ENCODE measurements around the gene NFIX.

The NFIX gene

DNA sequence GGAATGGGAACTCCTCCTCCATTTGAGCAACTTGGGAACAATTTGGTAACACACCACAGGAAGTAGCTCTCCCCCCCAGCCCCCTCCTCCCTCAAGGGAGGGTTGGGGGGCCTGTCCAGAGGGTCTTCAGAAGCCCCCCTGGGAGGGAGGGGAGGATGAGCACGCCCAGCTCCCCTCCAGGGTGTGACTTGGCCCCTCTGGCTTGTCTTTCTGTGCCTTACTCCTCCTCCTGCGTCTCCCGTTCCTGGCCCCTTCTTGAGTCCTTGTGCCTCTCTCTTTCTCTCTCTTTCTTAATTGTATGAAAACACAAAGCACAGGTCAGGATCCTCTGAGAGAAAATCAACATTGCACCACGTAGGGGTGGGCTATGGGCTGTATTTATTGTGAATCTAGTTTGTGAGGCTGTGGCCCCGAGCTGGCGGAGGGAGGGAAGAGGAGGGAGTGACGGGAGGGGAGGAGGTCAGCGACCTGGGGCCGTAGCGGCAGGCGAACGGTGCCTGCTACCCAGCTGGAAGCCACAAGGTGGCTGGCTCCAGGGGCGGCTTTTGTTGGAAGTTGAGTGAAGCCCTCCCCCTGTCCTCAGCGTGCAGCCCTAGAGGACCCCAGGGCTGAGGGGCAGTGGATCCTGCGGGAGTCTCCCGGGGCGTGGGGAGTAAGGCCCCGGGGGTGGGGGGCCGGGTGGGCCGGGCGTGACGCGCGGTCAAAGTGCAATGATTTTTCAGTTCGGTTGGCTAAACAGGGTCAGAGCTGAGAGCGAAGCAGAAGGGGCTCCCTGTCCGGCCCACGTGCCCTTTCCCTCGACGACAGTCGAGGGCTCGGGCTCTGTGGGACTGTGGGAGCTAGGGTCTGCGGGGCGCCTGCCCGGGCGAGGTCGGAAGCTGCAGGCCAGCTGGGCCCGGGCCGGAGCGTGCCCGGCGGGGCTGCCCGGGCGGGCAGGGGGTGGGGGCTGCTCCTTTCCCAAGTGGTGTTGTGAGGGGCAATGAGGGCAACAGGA, 101.0 kb downstream of the NFIX start:
- peak in 1 of 2 experiments; percentile 11 for DNase-seq

DNA sequence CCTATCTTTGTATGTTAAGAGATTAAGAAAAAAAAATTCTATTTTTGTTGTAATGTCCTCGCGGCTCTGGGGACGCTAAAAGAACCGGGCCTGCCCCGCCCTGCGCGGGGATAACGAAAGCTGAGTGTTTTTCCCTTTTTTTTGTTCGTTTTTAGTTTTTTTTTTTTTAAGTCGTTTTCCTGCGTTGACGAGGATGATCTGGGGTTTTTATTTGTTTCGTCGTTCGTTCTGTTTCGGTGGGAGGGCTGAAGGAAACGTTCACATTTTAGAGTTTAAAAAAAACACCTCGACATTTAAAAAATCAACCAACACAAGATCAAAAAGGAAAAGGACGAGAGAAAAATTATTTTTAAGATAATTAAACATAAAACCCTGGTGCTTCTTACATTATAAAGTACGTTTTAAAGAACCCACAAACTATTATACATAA, 101.8 kb downstream of the NFIX start:
- no peak for DNase-seq

DNA sequence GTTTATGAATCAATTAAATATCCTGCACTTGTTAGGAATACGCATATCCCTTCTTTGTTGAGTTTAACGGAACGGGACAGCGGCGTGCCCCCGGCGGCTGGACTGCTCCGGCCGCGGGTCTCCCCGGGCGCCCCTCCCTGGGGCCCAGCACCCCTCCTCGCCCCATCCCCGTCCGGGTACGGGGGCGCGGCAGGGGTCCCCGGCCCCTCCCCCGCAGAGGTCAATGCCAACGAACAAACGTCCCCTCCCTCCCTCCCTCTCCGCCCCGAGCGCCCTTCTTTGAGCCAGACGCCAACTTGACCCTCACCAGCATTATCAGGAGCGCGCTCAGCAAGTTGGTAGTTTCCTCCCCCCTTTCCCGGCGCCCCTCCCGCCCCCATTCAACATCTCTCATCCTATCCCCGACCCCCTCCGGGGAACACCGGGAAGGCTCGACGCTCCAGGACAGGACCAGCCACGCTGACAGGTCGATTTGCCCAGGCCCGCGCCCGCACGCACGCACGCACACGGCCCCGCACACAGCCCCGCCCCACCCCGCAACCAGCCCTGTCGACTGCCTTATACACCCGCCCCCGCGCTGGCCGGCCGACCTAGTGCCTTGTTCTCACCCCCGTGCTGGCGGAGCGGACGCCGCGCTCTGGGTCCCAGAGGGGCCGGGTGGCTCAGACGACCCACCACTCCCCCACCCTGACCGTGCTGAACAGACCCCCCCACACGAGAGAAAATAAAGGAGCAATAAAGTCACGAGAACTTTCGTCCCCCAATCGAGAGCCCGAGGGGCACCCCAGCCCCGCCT, 102.4 kb downstream of the NFIX start:
- no peak for DNase-seq

GRCh38 chr19:13098277-13099072, 103.2 kb downstream of the NFIX start:
- no peak for DNase-seq

GRCh38 chr19:13099073-13099999, 104.1 kb downstream of the NFIX start:
- DNase-seq, result no peak

DNA sequence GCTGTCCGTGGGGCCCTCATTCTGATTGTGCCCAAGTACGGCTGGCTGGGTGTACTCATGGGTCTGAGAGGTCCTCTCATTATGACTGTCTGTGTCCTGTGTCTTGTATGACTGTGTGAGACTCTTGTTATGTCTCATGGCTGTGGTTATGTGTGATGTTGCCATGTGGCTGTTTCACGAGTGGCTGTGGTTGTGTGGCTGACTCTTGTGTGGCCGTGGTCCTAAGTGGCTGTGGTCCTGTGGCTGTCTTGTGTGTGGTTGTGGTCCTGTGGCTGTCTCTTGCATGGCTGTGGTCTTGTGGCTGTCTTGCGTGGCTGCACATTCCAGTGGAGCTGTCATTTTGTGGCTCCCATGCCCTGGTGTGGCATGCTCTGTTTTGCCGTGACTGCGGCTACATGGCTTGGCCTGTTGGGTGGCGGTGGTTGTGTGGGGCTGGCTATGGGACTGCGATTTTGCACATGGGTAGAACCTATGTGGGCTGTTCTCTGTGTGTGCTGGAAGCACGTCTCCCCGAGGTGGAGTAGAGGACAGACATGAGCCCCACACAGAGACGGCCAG, 104.8 kb downstream of the NFIX start:
- no peak for DNase-seq

DNA sequence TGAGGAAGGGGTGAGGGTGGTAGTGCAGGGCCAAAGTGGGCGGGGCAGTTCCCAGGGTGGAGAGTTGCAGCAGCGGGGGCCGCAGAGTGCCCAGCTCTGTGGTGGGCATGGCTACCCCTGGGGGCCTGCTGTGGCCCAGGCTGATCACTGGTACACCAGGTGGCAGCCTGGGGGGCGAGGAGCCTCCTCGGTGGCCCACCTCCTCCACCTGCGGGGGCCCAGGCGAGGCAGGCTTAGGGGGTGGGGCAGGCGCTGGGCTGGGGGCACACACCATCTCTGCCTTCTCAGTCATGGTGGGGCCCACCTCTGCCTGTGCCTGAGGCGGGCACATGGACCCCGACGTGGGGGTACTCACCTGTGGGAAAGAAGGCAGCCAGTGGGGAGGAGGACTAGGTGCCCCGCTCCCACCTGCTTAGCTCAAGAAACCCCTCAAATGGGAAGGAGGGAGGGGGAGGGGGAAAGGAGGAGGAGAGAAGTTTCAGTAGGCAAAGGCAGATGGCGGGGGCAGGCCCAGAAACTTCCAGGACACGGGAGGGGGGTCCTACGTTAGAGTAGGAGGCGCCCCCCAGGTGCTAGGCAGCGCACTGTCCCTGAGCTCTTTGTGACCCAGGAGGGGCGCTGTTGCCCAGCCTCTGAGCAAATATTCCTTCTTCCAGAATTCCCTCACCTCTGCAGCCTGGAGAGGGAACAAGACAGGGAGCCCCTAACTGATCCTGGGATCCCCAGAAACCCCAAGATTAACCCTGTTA, 105.7 kb downstream of the NFIX start:
- DNase-seq, result no peak

GRCh38 chr19:13101590-13102415, 106.5 kb downstream of the NFIX start:
- no peak for DNase-seq

GRCh38 chr19:13102416-13102665, 107.1 kb downstream of the NFIX start:
- DNase-seq, result no peak

- DNase-seq, result no peak
Observed at GRCh38 chr19:13102666-13103580, 107.6 kb downstream of the NFIX start, which contains the start of gene LYL1. Gene LYL1, minus strand, starts transcription at chr19:13102858. Its CDS starts 1,687 bp downstream, at chr19:13101171.

GRCh38 chr19:13103581-13104359, 108.5 kb downstream of the NFIX start:
- no peak for DNase-seq

DNA sequence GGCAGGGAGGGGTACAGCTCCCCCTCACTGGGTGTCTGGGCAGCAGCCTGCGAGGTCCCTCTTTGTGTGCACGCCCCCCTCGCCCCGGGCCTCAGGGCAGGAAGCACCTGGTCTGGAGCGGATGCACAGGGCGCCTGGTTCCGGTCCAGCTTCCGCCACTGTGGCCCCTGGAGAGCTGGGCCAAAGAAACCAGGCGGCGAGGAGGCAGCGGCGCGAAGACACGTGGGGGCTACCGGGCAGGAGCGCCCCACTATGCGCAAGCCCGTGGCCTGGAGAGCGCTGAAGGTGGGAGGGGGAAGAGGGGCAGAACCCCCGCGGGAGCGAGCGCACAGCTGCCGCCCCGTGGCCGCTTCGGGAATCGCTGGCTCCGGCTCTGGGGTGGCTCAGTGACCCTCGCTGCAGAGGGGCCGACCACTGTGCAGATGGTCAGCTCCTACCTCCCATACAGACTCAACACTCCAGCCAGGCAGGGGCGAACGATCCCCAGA, 109.1 kb downstream of the NFIX start:
- no peak for DNase-seq

- DNase-seq, result no peak
Observed at GRCh38 chr19:13104848-13105711, 109.8 kb downstream of the NFIX start.

DNA sequence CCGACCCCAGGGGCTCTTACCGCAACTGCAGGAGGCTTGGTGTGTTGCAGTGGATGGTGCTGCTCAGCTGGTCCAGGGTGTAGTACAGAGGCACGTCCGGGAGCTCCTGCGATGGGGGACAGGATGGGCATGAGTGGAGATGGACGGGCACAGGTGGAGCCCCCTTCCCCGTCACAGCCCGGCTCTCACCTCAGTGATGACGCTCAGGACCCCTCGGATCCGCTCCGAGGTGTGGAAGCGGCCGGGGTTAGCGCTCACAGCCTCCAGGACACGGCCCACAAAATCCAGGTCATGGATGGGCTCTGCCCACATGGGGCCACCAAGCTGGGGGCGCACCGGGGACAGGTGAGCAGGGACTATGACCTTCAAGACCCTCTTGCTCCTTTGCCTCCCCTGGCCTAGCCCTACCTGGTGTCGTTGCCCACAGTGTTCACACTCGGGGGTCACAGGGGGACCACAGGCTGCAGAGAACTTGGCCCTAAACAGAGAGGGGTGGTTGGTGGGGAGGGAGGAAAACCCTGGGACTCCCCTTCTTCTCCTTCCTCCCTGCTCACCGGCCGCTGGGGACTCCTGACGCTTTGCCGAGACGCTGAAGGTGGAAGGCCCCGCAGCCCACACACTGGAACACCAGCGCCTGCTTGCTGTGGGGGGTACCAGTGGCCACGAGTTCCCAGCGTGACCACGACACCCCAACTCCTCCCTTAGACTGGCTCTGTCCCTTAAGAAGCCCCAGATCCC, 114.3 kb downstream of the NFIX start:
- no peak for DNase-seq

GRCh38 chr19:13110099-13110610, 114.9 kb downstream of the NFIX start:
- no peak for DNase-seq

DNA sequence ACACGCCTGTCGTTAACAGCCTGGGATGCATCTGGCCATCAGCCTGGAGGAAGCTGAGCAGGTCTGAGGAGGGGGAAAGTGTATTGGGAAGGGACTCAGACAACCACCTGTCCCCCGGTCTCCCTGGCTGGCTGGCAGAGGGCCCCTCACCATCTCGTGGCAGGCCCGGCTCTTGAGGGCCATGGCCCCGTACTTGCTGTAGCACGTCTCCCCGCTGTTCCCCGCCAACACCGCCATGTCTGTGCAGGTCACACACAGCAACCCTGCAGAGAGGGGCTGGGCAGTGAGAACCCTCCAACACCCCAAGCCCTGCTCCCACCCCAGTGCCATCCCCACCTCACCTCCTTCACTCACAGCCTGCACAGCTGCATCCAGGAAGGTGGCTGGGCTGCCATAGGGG, 117.3 kb downstream of the NFIX start:
- DNase-seq, result no peak
